ENCODE results near the gene LPA. TPM values are rescaled to one million over a fixed set of nuclear protein-coding genes. Genes with fewer than 3 reads are reported as not detected.
"Not testable (repeated sequence)": the region's sequence is repeated elsewhere in the genome, so short reads cannot be mapped to it uniquely, and the experiment has no call there.

Gene LPA
- polyA plus RNA-seq (ENCODE audit: insufficient read length): not detected

- not testable (repeated sequence) for DNase-seq
These were observed at the start of gene LPA for GRCh38 chr6:160664198-160664597. LPA (minus strand) TSS chr6:160664275; CDS start chr6:160664214, 61 bp downstream.

- not testable (repeated sequence) for DNase-seq
These were observed 44.9 kb upstream of the LPA start for GRCh38 chr6:160708993-160709392.

DNA sequence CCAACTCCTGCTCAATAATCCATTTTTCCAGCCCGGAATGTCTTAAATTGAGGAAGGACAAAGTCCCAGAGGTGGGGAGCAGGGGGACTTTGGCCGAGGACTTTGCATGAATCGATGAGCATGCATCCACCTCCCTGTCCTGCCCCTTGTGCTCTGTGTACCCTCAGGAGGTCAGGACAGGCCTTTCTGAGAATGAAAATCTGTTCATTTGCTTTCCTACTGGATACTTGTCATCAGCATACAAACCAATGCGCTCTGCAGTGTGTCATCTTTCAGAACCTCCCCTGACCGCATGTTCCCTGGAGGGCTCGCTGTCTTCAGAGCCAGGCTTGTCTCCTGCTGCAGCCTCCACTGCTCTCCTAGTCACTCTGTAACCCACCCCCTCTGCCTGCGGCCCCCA lies 40.6 kb upstream of the LPA start:
- not testable (repeated sequence) for DNase-seq

DNA sequence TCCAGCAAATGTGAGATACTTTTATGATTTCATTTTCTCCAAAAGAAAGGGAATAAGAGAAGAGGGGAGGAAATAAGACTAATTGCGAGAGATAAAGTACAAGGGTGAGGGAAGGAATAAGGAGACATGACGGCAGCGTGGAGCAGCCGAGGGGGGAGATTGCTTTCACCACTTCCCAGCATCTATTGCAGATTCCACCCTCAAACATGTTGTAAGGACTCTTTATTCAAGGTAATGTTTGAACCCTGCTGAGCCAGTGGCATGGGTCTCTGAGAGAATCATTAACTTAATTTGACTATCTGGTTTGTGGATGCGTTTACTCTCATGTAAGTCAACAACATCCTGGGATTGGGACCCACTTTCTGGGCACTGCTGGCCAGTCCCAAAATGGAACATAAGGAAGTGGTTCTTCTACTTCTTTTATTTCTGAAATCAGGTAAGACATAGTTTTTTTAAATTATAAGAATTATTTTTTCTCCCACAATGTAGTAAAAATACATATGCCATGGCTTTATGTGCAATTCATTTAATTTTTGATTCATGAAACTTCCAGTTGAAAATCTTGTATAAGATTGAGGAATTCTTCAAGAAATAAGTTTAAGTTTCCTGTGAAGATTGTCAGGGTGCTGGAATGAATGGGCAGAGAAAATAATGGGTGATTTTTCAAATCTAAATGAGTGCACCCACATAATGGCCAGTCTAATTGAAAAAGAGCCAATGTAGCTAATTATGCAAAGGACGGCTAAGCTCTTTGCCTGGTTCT lies 38.0 kb upstream of the LPA start, which contains the start of gene PLG:
PLG (plus strand) TSS at position 327 of the 763 bp plus-strand sequence; CDS start at position 388, 61 bp downstream.
- DNase-seq: not testable (repeated sequence)

DNA sequence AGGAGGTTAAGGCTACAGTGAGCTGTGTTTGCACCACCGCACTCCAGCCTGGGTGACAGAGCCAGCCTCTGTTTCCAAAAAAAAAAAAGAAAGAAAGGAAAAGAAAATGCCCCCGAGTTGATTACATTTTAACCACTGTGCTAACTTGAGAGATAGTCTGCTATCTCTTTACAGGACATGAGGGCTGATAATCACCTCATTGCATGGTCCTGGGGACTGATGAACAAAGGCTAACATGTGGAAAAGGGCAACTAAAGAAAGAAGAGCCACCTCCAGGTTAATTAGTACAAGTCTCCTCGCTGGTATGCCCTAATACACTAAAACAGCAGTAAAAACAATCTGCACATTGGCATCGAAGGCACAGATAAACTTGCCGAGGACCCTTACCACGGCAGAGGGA lies 33.8 kb upstream of the LPA start:
- DNase-seq: no peak

DNA sequence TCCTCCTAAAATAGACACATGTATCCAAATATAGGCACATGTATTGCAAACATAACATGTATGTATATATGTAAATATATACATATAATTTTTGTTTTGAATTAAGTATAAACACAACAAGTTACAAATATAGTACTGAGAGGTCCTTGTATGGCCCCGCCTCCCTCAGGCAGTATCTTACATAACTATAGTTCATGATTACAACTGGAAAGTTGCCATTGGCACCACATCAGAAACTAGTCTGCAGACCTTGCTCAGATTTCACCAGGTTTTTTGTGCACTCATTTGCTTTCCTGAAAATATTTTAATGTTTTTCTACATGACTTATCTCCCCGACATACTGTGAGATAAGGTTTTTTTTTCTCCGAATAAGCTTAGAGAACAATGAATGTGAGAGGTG lies 32.8 kb upstream of the LPA start:
- DNase-seq: not testable (repeated sequence)

DNA sequence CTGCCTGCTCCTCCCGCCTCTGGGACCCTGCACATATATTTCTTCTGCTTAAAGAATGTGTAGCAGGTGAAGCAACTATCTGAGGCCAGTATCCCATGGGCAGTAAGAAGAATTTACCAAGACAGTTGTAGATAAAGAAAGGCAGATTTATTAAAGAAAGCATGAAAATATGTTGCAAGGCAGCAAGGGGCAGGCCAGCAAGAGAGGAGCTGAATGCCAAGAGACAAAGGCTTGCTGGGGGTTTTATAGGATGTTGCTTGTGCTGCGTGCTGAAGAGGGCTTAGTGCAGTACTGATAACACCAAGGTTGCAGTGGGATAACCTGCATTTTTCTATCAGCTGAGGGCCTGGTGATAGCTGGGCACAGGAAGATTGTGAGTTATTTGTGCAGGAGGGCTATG lies 31.5 kb upstream of the LPA start:
- not testable (repeated sequence) for DNase-seq

DNA sequence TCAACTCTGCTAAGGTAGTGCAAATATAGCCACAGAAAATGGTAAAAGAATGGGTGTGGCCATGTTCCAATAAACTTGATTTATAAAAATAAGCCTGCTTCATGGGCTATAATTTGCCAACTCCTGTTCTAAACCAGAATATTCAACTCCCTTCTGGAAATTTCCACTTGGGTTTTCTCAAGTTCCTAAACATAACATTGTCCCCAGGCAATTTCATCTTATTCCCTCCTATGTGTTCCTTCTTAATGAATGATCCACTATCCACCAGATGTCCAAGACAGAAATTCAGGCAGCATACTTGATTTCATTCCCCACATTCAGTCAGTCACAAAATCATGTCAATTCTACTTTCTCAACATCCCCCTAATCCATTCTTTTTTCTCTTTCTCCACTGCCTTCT lies 30.9 kb upstream of the LPA start:
- not testable (repeated sequence) for DNase-seq

GRCh38 chr6:160692369-160692959 lies 28.4 kb upstream of the LPA start:
- DNase-seq: no peak

GRCh38 chr6:160691617-160692016 lies 27.5 kb upstream of the LPA start:
- no peak for DNase-seq

DNA sequence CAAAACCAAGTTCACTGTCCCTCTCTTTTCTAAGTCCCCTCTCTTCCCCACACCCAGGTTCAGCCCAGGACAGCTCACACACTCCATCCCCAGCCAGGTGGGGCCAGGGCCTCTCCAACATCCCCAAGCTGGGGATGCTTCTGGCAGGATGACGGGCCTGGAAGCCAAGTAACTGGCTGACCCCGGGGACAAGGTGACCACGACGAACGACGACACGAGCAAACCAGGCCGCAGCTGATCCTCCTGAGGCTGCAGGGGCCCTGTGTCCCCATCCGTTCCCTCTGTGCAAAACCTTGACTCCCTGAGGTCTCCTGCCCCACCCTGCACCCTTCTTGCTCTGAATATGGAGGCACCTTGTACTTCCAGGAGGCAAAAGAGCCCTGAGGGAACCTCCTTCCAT lies 26.4 kb upstream of the LPA start:
- DNase-seq: no peak

- DNase-seq: no peak
These were observed 21.8 kb upstream of the LPA start for GRCh38 chr6:160685762-160686450.

GRCh38 chr6:160685101-160685761 lies 21.2 kb upstream of the LPA start:
- not testable (repeated sequence) for DNase-seq

- no peak for DNase-seq
These were observed 15.3 kb upstream of the LPA start for GRCh38 chr6:160679402-160679769.

DNA sequence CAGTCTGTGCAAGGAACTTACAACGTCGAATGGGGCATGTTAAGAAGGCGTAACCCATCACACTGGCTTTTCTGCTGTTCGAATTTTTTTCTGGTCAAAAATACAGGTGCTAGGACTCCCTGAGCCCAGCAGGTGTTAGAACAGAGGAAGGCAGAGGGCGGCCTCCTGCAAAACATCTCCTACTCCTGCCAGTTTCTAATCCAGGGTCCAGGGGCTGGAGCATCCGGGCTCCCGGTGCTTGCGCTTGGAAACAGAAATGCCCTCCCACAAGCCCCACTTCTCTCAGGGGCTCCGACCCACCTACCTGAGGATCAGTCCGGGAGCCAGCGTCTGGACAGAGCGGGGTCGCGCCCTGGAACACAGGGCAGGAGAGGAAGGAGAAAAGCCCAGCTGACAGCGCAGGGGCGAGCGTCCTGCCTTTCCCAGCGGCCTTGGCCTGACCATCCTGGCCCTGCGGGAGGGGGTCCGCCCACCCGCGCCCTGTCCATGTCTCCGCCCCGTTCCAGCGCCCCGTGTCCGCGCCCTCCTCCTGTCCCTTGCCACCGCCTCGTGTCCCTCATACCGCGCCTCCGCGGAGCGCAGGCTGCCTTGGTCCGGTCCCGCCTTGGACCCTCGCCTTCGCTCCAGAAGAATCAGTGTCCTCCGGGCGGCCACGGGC lies 14.8 kb upstream of the LPA start:
- DNase-seq: no peak

DNA sequence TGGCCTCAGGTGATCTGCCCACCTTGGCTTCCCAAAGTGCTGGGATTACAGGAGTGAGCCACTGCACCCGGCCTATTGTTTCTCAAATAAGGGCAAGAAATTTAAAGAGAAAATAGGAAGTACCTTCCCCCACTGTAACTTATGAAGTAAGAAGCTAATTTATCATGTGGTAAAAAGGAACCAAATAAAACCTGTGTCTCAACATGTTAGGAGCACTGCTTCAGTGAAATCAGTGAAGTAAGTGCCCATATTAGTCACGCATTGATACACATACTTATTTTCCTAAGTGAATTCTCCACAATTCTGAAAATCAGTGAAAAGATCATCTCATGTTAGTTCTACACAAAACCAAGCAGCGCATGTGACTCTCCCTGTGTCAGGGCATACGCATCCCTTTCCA lies 14.2 kb upstream of the LPA start:
- no peak for DNase-seq

- not testable (repeated sequence) for DNase-seq
These were observed 12.3 kb upstream of the LPA start for GRCh38 chr6:160676418-160676817.

- no peak for DNase-seq
These were observed 4.5 kb upstream of the LPA start for GRCh38 chr6:160668589-160668988.

- no peak for DNase-seq
These were observed 3.8 kb upstream of the LPA start for GRCh38 chr6:160667639-160668481.

DNA sequence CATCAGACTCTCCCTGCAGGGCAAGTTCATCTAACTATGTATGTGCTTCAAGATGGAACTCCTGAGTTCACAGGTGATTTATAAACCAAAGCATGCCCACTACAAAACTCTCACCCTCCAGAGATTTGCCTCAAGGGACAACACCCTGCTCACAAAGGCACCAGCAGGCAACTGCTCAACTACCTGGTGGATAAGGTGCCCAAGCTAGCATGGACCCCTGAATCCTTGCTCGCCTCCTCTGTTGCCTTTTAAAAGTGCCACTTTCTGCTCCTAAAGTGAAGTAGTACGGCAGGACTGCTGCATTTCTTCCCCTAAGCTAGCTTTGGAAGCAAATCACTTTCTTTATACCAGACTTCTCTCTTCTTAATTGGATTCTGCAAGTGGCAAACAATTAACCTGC lies 1.2 kb downstream of the LPA start:
- DNase-seq: no peak

GRCh38 chr6:160662429-160662828 lies 1.6 kb downstream of the LPA start:
- no peak for DNase-seq
